GM13976 (cell line): ENCODE results near the gene PTH1R.

Experiments
- DNase-seq: peaks from one replicate; pipeline ENCODE4 v3.0.0; 2012; ENCODE audit warnings: low spot score
- CTCF ChIP-seq: IDR thresholded peaks from 2 replicates; pipeline ENCODE4 v1.5.1; 2012; ENCODE audit warnings: borderline replicate concordance, mild to moderate bottlenecking; ENCODE audit not compliant: insufficient read depth; ENCODE audit errors: extremely low read depth, missing control alignments, control extremely low read depth
- in situ Hi-C: fragments of 300-500 bp; cut with MboI; formaldehyde crosslinking; loops from one replicate; pipeline ENCODE4 v1.12.0; 2022; ENCODE audit warnings: low sequenced_read_pairs, mixed read lengths, inconsistent platforms; ENCODE audit not compliant: unreplicated experiment

Gene PTH1R

GRCh38 chr3:46930166-46930944 lies 52.8 kb downstream of the PTH1R start:
- no peak for DNase-seq
- in situ Hi-C loops, result no loop called here
- no peak for TF ChIP-seq CTCF

DNA sequence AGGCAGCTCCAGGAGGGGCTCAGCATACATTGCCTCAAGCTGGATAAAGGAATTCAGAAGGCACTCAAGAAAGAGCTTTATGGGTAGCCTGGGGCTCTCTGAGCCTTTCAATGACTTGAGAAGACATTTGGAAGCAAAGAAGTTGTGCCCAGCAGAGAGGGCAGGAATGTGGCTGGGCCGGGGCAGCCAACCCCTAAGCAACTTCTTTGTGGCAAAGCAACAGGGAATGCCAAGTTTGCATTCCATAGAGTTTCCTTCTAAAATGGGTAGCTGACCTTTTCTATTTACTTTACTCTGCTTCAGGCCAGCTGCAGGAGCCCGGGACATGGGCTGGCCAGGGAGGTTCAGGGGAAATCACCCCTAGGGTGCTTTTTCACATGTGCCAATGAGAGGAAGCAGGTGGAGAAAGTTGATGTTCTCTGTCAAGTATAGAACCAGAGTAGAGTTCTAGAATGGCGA lies 53.5 kb downstream of the PTH1R start:
- in situ Hi-C loops, result no loop called here
- TF ChIP-seq CTCF, result no peak
- DNase-seq, result no peak

DNA sequence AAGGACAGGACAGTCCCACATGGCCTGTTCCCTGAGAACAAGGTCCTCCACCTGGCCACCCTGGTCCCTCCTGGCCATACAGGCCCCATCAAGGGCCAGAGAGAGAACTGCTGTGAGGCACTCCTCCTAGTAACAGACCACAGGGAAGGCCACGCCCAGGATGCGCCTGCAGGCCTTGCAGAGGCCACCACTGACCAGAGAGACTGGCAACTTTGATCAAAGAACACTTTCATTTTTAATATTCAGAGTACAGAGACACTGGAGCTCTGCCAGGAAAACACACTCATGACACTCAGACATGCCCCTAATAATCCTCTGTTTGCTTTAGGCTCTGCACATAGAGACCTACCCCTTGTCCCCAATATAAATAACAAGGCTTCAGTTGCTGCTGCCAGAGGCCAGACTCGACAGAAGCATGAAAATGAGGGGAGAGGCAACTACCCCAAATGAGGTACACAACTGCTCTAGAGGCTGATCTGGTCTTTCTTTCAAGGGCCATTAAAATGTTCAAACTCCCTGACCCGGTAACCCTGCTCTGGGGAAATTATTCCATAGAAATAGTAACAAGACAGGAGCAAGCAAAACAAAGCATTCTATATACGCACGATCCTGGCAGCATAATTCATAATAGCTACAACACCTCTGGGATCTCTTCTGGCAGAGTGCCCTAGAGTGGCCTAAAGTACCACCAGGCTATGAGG lies 54.3 kb downstream of the PTH1R start:
- DNase-seq, result no peak
- TF ChIP-seq CTCF, result no peak
- in situ Hi-C loops, result no loop called here

DNA sequence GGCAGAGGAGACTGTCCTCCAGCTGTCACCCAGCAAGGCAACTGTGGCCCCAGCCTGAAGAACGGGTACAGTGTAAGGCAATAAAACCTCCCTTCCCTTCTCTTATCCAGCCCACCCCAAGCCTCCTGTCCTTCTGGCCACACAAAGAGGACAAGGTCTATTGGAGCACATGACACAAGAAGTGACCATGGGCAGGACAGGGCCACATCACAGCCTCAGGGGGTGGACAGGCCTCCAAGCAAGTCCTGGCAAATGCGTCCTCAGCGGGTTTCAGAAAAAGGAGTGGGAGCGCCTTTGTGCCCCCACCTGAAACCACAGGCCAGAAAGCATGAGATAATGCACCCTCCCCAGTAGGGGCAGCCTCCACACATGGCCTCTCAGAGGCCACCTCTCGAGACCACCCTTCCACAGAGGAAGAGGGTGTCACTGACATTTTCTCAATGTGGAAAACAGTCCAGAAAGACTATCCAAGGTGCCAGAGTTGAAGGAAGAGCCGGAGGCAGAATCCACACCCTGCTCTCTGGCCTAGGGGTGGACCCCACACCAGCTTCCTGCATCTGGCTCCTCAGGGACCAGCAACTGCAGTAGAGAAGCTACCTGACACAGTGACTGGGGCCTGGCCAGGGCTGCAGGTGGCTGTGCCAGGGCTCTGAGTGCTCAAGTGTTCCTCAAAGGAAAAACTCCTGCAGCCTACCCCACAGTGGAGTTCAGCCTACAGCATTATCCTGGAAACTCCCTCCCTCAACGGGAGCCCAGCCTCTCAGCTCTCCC lies 55.1 kb downstream of the PTH1R start:
- in situ Hi-C loops, result no loop called here
- DNase-seq, result no peak

DNA sequence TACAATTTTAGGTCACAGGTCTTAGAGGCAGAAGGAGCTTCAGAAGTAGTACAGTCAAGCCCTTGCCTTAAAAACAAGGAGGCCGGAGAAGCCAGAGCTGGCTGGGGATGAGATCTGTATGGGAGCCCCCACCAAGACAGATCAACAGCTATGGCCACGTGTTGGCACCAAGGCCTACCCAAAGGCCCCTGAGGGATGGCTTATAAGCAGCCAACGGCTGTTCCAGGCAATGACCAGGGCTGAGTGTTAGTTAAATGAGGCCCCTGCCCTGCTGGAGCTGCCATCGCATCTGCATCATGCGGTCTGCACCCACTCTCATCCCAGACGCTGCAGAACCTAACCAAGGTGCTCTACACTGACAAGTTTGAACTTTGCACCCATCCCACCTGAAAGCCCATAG lies 55.7 kb downstream of the PTH1R start:
- no peak for TF ChIP-seq CTCF
- no peak for DNase-seq
- in situ Hi-C loops, result no loop called here

More for the DNA sequence above, 55.1 kb downstream of the PTH1R start:
- no peak for TF ChIP-seq CTCF

DNA sequence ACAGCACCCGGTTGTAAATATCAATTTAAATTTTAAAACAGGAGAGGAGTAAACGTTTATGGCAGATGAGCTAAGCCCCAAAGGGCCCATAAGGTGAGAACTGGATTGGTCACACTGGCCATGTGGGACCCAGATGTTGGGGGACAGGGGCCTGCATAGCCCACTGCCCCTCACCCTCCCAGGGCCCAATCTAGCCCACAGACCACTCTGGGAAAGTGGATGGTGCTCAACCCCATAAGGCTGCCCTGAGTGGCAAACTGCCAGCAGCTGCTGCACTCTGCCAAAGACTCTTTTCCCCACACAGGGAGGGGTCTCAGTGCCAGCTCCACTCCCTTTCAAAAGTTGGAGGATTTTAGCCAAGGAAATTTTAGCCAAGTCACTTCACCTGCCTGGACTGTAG lies 56.6 kb downstream of the PTH1R start:
- in situ Hi-C loops, result no loop called here
- DNase-seq, result no peak
- no peak for TF ChIP-seq CTCF
